Measurements from ENCODE around the gene TEDC1.

TEDC1 gene

DNA sequence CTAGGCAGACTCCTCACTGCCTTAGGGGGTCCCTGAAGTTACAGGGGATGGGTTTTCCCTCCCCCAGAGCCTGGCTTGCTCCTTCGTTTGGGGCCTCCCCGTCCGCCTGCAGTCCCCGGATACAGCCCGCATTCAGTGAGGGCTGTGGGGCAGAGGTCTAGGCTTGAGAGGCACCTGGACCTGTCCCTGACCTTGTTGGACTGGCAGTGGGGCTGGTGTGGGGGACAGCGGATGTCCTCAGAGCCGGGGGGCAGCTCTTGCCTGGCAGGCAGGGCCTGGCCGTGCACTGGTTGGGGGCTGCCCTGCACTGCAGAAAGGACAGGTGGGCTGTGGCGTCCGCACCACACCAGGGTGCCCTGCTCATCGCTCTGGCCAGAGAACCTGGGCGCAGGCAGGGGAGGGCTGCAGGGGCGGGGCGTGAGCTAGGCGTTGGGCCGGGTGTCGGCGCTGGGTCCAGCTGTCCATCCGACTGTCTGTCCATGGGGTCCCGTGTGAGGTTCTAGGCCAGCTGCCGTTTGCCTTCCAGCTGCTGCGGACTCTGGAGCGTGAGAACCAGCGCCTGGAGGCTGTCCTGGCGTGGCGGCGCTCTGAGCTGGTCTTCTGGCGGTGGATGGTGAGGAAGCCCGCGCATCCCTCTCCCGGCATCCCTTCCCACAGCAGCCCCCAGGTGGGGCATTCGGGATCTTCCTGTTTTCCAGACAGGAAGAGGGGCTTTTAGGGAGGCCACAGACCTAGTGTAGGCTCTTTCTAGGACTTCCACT, 6.0 kb downstream of the TEDC1 start:
- no peak for TF ChIP-seq EP300 (IDR thresholded peaks at IDR 0.05; ENCODE audit: borderline replicate concordance)
- no peak for TF ChIP-seq TEAD4 (IDR thresholded peaks at IDR 0.05)
- no peak for TF ChIP-seq TAF1 (IDR thresholded peaks at IDR 0.05; ENCODE audit: low read depth)
- no peak for TF ChIP-seq FOXM1 (IDR thresholded peaks at IDR 0.05; ENCODE audit: borderline replicate concordance, low read depth)
- TF ChIP-seq USF1 (IDR thresholded peaks at IDR 0.05) = no peak
- TF ChIP-seq RAD21 (IDR thresholded peaks at IDR 0.05; ENCODE audit: low read depth) = no peak

GRCh38 chr14:105497671-105498429, 6.8 kb downstream of the TEDC1 start:
- TF ChIP-seq CEBPB (IDR thresholded peaks at IDR 0.05) (no peak), MAX (IDR thresholded peaks at IDR 0.05) (no peak), YY1 (IDR thresholded peaks at IDR 0.05; ENCODE audit: low read depth) (no peak), CREB1 (IDR thresholded peaks at IDR 0.05; ENCODE audit: low read depth) (no peak), USF1 (IDR thresholded peaks at IDR 0.05) (no peak), TEAD4 (IDR thresholded peaks at IDR 0.05) (no peak), TCF12 (IDR thresholded peaks at IDR 0.05; ENCODE audit: low read depth) (no peak), REST (IDR thresholded peaks at IDR 0.05; ENCODE audit: low read depth) (no peak), FOXM1 (IDR thresholded peaks at IDR 0.05; ENCODE audit: borderline replicate concordance, low read depth) (no peak), EP300 (IDR thresholded peaks at IDR 0.05; ENCODE audit: borderline replicate concordance) (no peak), ZBTB7A (IDR thresholded peaks at IDR 0.05; ENCODE audit: low read depth) (no peak), NFIC (IDR thresholded peaks at IDR 0.05) (no peak), TAF1 (IDR thresholded peaks at IDR 0.05; ENCODE audit: low read depth) (no peak), RAD21 (IDR thresholded peaks at IDR 0.05; ENCODE audit: low read depth) (no peak)

DNA sequence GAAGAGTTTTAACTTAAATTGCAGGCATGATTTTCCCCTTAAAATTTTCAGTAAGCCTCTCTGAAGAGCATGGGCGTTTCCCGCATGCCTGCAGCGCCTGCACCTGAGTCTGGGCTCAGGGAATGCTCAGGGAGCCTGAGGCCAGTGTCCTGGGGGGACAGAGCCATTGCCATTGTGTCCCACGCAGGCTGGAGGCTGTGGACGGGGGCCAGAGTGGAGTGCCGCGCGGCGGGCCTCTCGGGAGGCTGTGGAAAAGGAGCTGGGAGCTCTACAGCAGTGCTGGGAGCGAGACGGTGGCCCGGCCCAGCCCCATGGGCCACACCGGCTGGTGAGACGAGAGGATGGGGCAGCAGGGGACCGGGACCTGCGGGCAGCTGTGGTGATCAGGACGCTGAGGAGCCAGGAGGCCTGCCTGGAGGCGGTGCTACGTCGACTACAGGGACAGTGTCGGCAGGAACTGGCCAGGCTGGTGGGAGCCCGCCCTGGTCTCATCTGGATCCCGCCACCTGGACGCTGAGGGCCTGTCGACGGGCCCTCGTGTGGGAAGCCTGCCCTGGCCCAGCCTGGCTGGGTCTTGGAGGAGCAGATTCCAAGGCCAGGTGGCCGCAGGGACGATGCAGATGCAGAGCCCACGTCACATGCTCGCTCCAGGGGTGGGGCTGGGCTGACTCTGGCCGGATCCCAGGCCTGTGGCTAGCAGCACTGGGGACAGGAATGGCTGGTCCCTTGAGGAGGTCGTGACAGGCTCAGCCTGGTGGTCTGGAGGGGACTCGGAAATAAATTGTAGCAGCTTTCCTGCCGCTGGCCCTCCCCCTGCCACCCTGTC, 7.6 kb downstream of the TEDC1 start:
- no peak for TF ChIP-seq YY1 (IDR thresholded peaks at IDR 0.05; ENCODE audit: low read depth)
- TF ChIP-seq FOXM1 (IDR thresholded peaks at IDR 0.05; ENCODE audit: borderline replicate concordance, low read depth) = no peak
- TF ChIP-seq ZBTB7A (IDR thresholded peaks at IDR 0.05; ENCODE audit: low read depth) = no peak
- TF ChIP-seq NFIC (IDR thresholded peaks at IDR 0.05) = no peak
- TF ChIP-seq RAD21 (IDR thresholded peaks at IDR 0.05; ENCODE audit: low read depth) = no peak
- TF ChIP-seq TCF12 (IDR thresholded peaks at IDR 0.05; ENCODE audit: low read depth) = no peak
- TF ChIP-seq TEAD4 (IDR thresholded peaks at IDR 0.05) = no peak
- TF ChIP-seq EP300 (IDR thresholded peaks at IDR 0.05; ENCODE audit: borderline replicate concordance) = no peak
- TF ChIP-seq CEBPB (IDR thresholded peaks at IDR 0.05) = no peak
- no peak for TF ChIP-seq REST (IDR thresholded peaks at IDR 0.05; ENCODE audit: low read depth)
- TF ChIP-seq CREB1 (IDR thresholded peaks at IDR 0.05; ENCODE audit: low read depth) = no peak
- no peak for TF ChIP-seq USF1 (IDR thresholded peaks at IDR 0.05)
- TF ChIP-seq TAF1 (IDR thresholded peaks at IDR 0.05; ENCODE audit: low read depth) = no peak
- no peak for TF ChIP-seq EGR1 (IDR thresholded peaks at IDR 0.05)

DNA sequence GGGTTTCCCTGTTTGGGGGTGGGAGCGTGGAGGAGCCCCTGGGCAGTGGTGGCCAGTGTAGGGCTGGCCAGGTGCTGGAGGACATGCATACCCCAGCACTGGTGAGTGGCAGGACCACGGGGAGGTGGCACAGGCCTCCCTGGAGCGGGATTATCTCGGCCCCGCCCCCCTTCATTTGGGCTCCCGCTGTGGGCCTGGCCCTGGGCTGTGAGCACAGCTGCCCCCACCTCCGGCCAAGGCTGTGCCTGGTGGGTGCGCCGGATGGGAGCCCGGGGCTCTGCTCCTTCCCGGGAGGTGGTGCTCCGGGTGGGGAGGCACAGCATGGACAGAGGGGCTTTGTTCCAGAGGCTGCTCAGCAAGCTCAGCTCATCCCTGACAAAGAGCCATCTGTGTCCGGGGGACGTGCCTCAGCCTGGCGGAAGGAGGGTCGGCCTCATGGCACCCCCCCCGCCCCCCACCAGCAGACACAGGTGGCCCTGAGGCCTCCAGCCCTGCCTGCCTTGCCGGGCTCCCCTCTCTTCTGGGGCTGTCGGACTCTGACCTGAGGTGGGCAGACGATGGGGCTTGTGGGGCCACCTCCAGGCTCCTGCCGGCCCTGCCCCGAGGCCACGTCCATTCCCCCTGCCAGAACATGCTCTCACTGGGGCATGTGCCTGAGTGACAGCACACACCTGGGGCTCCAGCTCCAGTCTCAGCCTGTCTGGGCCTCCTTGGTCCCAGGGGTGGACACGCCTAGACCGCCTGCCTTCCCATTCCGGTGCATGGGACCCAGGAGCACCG, 8.4 kb downstream of the TEDC1 start:
- no peak for TF ChIP-seq YY1 (IDR thresholded peaks at IDR 0.05; ENCODE audit: low read depth)
- no peak for TF ChIP-seq CREB1 (IDR thresholded peaks at IDR 0.05; ENCODE audit: low read depth)
- no peak for TF ChIP-seq USF1 (IDR thresholded peaks at IDR 0.05)
- TF ChIP-seq REST (IDR thresholded peaks at IDR 0.05; ENCODE audit: low read depth) = no peak
- TF ChIP-seq ZBTB7A (IDR thresholded peaks at IDR 0.05; ENCODE audit: low read depth) = no peak
